Gastroesophageal sphincter (tissue), 3 donors: ENCODE measurements around the gene TRIM59.

Experiments
- EP300 ChIP-seq: sonication (generic); formaldehyde crosslinking; IDR thresholded peaks from one replicate; pipeline ENCODE4 v1.6.1; 2017; ENCODE audit warnings: antibody characterized with exemption, mild to moderate bottlenecking
- POLR2A ChIP-seq, 2 donors: fragments of 450-650 bp; IDR thresholded peaks; one replicate each; pipeline ENCODE4 v1.6.1; 2017; ENCODE audit warnings: antibody characterized with exemption in 2 of 2, mild to moderate bottlenecking in 2 of 2, moderate library complexity in 1 of 2
- TF ChIP-seq, protein P1 (sequence below), 4 experiments: fragments of 200-600 bp in 2 of 4; fragments of 450-650 bp in 2 of 4; sonication (generic) in 1 of 4; IDR thresholded peaks; one replicate each; pipeline ENCODE4 v1.5.1; 2017 to 2019; ENCODE audit warnings: antibody characterized with exemption in 4 of 4, mild to moderate bottlenecking in 2 of 4, moderate library complexity in 2 of 4

DNA sequence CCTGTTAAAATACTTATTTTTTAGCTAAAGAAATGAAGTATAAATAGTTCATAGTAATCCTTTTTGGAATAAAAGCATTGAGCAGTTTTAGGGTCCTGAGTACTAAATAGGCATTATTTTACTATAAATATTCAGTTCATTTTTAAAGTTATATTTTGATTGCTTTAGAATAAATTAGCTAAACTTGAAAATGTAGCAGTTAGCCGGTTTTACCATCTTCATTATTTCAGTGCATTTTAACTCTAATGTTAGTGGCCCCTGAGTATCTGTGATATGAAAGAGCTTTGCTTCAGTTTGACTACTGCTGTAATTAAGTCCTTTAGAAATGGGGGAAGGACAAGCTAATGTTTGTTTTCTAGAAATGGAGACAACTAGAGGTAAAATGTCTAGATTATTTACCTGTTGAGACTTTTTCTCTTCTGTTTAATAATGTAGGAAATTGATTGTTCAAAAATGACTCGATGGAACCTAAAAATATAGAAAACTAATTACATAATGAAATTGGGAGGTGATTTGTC, 46.5 kb downstream of the TRIM59 start:
- TF ChIP-seq, protein P1, sequence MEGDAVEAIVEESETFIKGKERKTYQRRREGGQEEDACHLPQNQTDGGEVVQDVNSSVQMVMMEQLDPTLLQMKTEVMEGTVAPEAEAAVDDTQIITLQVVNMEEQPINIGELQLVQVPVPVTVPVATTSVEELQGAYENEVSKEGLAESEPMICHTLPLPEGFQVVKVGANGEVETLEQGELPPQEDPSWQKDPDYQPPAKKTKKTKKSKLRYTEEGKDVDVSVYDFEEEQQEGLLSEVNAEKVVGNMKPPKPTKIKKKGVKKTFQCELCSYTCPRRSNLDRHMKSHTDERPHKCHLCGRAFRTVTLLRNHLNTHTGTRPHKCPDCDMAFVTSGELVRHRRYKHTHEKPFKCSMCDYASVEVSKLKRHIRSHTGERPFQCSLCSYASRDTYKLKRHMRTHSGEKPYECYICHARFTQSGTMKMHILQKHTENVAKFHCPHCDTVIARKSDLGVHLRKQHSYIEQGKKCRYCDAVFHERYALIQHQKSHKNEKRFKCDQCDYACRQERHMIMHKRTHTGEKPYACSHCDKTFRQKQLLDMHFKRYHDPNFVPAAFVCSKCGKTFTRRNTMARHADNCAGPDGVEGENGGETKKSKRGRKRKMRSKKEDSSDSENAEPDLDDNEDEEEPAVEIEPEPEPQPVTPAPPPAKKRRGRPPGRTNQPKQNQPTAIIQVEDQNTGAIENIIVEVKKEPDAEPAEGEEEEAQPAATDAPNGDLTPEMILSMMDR (IDR thresholded peaks at IDR 0.05) = no peak
- no peak for TF ChIP-seq POLR2A (IDR thresholded peaks at IDR 0.05)
- no peak for TF ChIP-seq EP300
